HCT116 (cell line): Measurements from ENCODE around the gene SERGEF.

Source experiments
- CTCF ChIP-seq, 3 experiments: fragments of 200-600 bp in 1 of 3; sonication (generic) in 1 of 3; IDR thresholded peaks in 2 of 3; conservative IDR thresholded peaks in 1 of 3; 2 replicates each; pipeline ENCODE4 v1.5.1; 2012 to 2017; ENCODE audit warnings: low read depth in 2 of 3, low read length in 2 of 3, antibody characterized with exemption in 1 of 3, borderline replicate concordance in 1 of 3, control low read depth in 1 of 3, mild to moderate bottlenecking in 1 of 3, mixed read lengths in 1 of 3, mixed run types in 1 of 3, moderate library complexity in 1 of 3; ENCODE audit not compliant: insufficient read depth in 1 of 3
- EZH2phosphoT487 ChIP-seq: fragments of 200-600 bp; IDR thresholded peaks from 2 replicates; pipeline ENCODE4 v1.6.1; 2018; ENCODE audit warnings: antibody characterized with exemption, borderline replicate concordance

GRCh38 chr11:17743808-17744119 lies 269.1 kb downstream of the SERGEF start:
- no peak for TF ChIP-seq CTCF (IDR thresholded peaks at IDR 0.05 in 2 of 3, conservative IDR thresholded peaks at IDR 0.05 in 1 of 3; ENCODE audit: borderline replicate concordance in 1 of 3, insufficient read depth in 1 of 3, low read depth in 2 of 3, low read length in 2 of 3)
- no peak for TF ChIP-seq EZH2phosphoT487
